ENCODE data around the gene SZRD1.
A peak's percentile ranks its signal among the peaks of the same experiment; 100 is the strongest.

The SZRD1 gene

GRCh38 chr1:16438924-16439323 is 71.9 kb downstream of the SZRD1 start:
- FAIRE-seq (no peak), DNase-seq (ENCODE audit: low spot score) (no peak)

GRCh38 chr1:16440131-16440469 is 73.1 kb downstream of the SZRD1 start:
- FAIRE-seq, result no peak
- no peak for DNase-seq (ENCODE audit: low spot score)

- FAIRE-seq (peak; percentile 33), DNase-seq (ENCODE audit: low spot score) (peak; percentile 85)
Measured at GRCh38 chr1:16440470-16441281, 73.6 kb downstream of the SZRD1 start, which contains the start of gene NECAP2. NECAP2 (plus strand) TSS chr1:16440724; CDS start chr1:16440762, 38 bp downstream.

GRCh38 chr1:16441282-16441665 is 74.2 kb downstream of the SZRD1 start:
- no peak for FAIRE-seq

GRCh38 chr1:16442265-16442664 is 75.2 kb downstream of the SZRD1 start:
- DNase-seq (ENCODE audit: low spot score), result no peak
- no peak for FAIRE-seq

More at GRCh38 chr1:16441282-16441665, 74.2 kb downstream of the SZRD1 start:
- DNase-seq (ENCODE audit: low spot score), result no peak

- FAIRE-seq (no peak), DNase-seq (ENCODE audit: low spot score) (no peak)
Measured at GRCh38 chr1:16442941-16443340, 75.9 kb downstream of the SZRD1 start.

GRCh38 chr1:16443975-16444770 is 77.1 kb downstream of the SZRD1 start:
- no peak for DNase-seq (ENCODE audit: low spot score)
- FAIRE-seq, result no peak

GRCh38 chr1:16445052-16445451 is 78.0 kb downstream of the SZRD1 start:
- FAIRE-seq, result no peak

GRCh38 chr1:16446116-16446515 is 79.1 kb downstream of the SZRD1 start:
- DNase-seq (ENCODE audit: low spot score), result no peak
- no peak for FAIRE-seq

More at GRCh38 chr1:16445052-16445451, 78.0 kb downstream of the SZRD1 start:
- no peak for DNase-seq (ENCODE audit: low spot score)

- no peak for FAIRE-seq
- DNase-seq (ENCODE audit: low spot score), result no peak
Measured at GRCh38 chr1:16447641-16448040, 80.6 kb downstream of the SZRD1 start.

Measured in RCC 7860 (cell line).